HL-60 (cell line): ENCODE data around the gene STK17A.

Source experiments
- DNase-seq, 2 experiments: peaks; one replicate each; pipeline ENCODE4 v3.0.0-alpha.2; 2010 to 2020; ENCODE audit warnings: low read depth in 1 of 2, low spot score in 1 of 2
- H3K27ac ChIP-seq: fragments of 250-450 bp; sonication (Bioruptor Pico); replicated peaks from 2 replicates; pipeline ENCODE4 v1.5.1; 2020; ENCODE audit warnings: mild to moderate bottlenecking, moderate library complexity
- H3K27me3 ChIP-seq: fragments of 250-450 bp; sonication (Bioruptor Pico); 2 replicates; pipeline ENCODE4 v1.5.1; 2021; ENCODE audit warnings: mild to moderate bottlenecking, moderate library complexity; ENCODE audit not compliant: insufficient read depth, poor library complexity, severe bottlenecking
- H3K4me3 ChIP-seq: replicated peaks from 2 replicates; pipeline ENCODE4 v1.5.1; 2011; ENCODE audit warnings: mild to moderate bottlenecking, control low read depth, low read length; ENCODE audit not compliant: insufficient read depth
- CTCF ChIP-seq: IDR thresholded peaks from one replicate; pipeline ENCODE4 v1.5.1; 2011; ENCODE audit warnings: low read length, control low read depth, inconsistent platforms; ENCODE audit not compliant: insufficient read depth
- GABPA ChIP-seq: IDR thresholded peaks from 2 replicates; pipeline ENCODE4 v1.6.1; 2012; ENCODE audit warnings: low read depth
- POLR2AphosphoS5 ChIP-seq: IDR thresholded peaks from 2 replicates; pipeline ENCODE4 v1.6.1; 2012; ENCODE audit warnings: low read depth
- REST ChIP-seq: IDR thresholded peaks from 2 replicates; pipeline ENCODE4 v1.6.1; 2012; ENCODE audit warnings: low read depth; ENCODE audit not compliant: insufficient replicate concordance
- SPI1 ChIP-seq: IDR thresholded peaks from 2 replicates; pipeline ENCODE4 v1.6.1; 2012; ENCODE audit warnings: low read depth, mild to moderate bottlenecking, borderline replicate concordance

STK17A gene

GRCh38 chr7:43656997-43657396 lies 74.1 kb downstream of the STK17A start:
- TF ChIP-seq POLR2AphosphoS5 = no peak
- no peak for TF ChIP-seq SPI1
- no peak for TF ChIP-seq GABPA
- TF ChIP-seq REST = no peak
- no peak for TF ChIP-seq CTCF
- no peak overlapping the region for H3K4me3 ChIP-seq
- DNase-seq = no peak
- H3K27ac ChIP-seq = no peak overlapping the region
- H3K27me3 ChIP-seq = no peaks in the 10 kb centered on the region

GRCh38 chr7:43658718-43659548 lies 76.0 kb downstream of the STK17A start:
- Histone ChIP-seq H3K4me3 (no peak overlapping the region), H3K27me3 (no peaks in the 10 kb centered on the region), H3K27ac (no peak overlapping the region)
- DNase-seq = no peak
- TF ChIP-seq CTCF = no peak
- no peak for TF ChIP-seq SPI1
- no peak for TF ChIP-seq REST
- TF ChIP-seq GABPA = no peak
- no peak for TF ChIP-seq POLR2AphosphoS5

GRCh38 chr7:43659549-43659896 lies 76.6 kb downstream of the STK17A start:
- Histone ChIP-seq H3K4me3 (no peak overlapping the region), H3K27me3 (no peaks in the 10 kb centered on the region), H3K27ac (no peak overlapping the region)
- TF ChIP-seq CTCF = no peak
- no peak for TF ChIP-seq REST
- no peak for TF ChIP-seq GABPA
- no peak for TF ChIP-seq SPI1
- DNase-seq = no peak
